ENCODE results near the gene CBX4.

Gene CBX4

DNA sequence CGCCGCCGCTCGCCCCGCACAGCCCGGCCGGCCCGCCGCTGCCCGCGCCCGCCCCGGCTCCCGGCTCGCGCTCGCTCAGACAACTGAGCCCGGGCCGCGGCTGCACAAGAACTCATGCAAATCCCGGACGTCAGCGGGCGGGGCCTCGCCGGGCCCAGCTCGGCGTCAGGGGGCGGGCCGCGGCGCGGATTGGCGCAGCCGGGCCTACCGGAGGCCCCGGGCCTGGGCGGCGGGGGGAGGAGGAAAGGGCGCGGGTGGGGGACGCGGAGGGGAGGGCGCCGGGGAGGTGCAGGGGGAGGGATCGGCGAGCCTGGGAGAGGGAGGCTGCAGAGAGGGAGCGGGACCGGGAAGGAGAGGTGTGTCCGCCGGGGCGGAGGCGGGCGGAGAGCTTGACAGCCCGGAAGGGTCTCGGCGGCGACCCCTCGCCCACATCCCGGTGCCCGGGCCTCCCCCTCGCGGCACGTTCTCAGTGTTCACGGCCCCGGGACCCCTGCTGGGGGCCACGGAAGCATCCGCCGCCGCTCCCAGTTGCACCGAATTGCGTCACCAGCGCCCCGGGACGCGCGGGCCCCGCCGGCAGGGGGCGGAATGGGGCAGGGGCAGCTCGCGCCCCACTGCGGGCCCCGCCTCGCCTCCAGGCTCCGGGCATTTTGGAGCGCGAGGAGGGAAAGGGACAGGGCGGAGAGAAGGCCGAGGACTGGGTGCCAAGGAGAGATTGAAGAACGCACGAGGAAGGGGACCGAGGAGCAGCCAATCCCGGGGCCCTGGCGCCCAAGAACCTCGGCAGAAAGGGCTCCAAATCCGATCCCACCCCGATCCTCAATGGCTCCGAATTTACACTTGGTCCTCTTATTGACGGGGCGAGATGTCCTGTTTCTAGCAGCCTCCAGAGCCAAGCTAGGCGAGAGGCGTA is at the start of gene CBX4:
TSS of gene CBX4 (minus strand) at position 85 of the 913 bp plus-strand sequence. CDS start 189 bp downstream, outside the sequence.
- TF ChIP-seq, protein P1, sequence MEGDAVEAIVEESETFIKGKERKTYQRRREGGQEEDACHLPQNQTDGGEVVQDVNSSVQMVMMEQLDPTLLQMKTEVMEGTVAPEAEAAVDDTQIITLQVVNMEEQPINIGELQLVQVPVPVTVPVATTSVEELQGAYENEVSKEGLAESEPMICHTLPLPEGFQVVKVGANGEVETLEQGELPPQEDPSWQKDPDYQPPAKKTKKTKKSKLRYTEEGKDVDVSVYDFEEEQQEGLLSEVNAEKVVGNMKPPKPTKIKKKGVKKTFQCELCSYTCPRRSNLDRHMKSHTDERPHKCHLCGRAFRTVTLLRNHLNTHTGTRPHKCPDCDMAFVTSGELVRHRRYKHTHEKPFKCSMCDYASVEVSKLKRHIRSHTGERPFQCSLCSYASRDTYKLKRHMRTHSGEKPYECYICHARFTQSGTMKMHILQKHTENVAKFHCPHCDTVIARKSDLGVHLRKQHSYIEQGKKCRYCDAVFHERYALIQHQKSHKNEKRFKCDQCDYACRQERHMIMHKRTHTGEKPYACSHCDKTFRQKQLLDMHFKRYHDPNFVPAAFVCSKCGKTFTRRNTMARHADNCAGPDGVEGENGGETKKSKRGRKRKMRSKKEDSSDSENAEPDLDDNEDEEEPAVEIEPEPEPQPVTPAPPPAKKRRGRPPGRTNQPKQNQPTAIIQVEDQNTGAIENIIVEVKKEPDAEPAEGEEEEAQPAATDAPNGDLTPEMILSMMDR (conservative IDR thresholded peaks at IDR 0.05) = peak; percentile 93
- H3K27ac ChIP-seq = peak within 1 kb of the TSS; percentile 86

DNA sequence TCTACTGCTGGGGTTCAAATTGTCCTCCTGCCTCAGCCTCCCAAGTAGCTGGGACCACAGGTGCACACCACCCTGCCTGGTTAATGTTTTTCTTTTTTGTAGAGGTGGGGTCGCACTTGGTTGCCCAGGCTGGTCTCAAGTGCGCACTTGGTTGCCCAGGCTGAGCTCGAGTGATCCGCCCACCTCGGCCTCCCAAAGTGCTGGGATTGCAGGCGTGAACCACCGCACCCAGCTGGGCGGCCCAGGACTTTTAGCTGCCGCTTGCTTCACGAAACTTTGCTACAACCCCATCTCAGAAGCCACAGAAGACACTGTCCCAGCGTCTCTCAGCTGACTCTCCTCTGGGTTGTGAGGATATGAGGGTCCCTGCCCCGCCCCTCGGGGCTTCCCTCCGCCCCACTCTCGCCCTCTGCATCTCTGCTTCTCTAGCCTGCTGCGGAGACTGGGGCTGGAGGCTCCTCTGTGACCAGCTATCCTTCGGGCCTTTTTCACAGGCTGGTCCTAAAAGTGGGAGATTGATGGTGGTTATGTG is 48.8 kb upstream of the CBX4 start:
- TF ChIP-seq, protein P1 (conservative IDR thresholded peaks at IDR 0.05) = no peak
- H3K27ac ChIP-seq = no peak overlapping the region

DNA sequence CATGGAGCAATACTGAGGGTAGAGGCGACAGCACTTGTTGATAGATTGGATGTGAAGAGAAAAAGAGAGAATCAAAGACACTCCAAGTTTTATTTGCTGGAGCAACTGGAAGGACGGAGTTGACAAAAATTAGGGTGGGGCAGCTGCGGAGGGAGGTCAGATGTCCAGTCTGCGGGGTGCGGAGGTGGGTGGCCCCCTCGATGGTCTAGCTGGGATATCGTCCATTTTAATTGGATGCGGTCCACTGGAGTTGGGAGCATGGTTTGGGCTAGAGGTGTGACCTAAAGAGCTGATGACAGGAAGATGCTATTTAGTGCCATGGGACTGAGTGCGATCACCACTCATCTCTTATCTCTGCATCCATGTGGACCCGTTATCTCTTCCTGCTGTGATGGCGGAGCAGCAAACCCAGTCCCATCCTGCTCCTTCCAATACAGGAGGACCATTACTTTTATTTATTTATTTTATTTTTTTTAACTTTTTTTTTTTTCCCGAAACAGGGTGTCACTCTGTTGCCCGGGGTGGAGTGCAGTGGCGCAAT is 48.3 kb upstream of the CBX4 start:
- TF ChIP-seq, protein P1 (conservative IDR thresholded peaks at IDR 0.05) = no peak
- H3K27ac ChIP-seq = no peak overlapping the region

GRCh38 chr17:79883202-79883601 is 44.0 kb upstream of the CBX4 start:
- TF ChIP-seq, protein P1 (conservative IDR thresholded peaks at IDR 0.05) = no peak
- H3K27ac ChIP-seq = no peak overlapping the region

- H3K27ac ChIP-seq = no peak overlapping the region
- TF ChIP-seq, protein P1 (conservative IDR thresholded peaks at IDR 0.05) = no peak
Measured at GRCh38 chr17:79878329-79878947, 39.2 kb upstream of the CBX4 start.

GRCh38 chr17:79877041-79877440 is 37.8 kb upstream of the CBX4 start:
- TF ChIP-seq, protein P1 (conservative IDR thresholded peaks at IDR 0.05) = no peak
- H3K27ac ChIP-seq = no peak overlapping the region

- TF ChIP-seq, protein P1 (conservative IDR thresholded peaks at IDR 0.05) = no peak
- no peak overlapping the region for H3K27ac ChIP-seq
Measured at GRCh38 chr17:79875511-79875910, 36.3 kb upstream of the CBX4 start.

Data from VCaP (cell line).